Erythroblast (primary cell): Measurements from ENCODE around the gene SSB.

ENCODE experiments used
- GATA1 ChIP-seq: IDR thresholded peaks from 2 replicates; pipeline ENCODE4 v1.6.1; 2011; ENCODE audit warnings: low read depth, mild to moderate bottlenecking, control low read depth, low read length, moderate library complexity
- POLR2A ChIP-seq: IDR thresholded peaks from 2 replicates; pipeline ENCODE4 v1.6.1; 2011; ENCODE audit warnings: mild to moderate bottlenecking, low read length

DNA sequence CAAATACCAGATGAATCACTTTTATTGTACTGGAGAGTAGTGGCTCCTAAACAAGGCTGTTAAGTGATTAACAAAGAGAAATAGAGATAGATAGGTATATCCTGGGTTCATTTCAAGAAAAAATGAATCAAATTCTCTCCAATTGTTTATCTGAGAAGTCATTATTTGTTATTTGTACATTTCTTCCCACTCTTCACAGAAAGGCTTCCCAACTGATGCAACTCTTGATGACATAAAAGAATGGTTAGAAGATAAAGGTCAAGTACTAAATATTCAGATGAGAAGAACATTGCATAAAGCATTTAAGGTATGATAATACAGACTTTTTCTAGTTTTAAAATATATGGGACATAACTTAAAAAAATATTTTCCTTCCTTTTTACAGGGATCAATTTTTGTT, 7.9 kb downstream of the SSB start:
- TF ChIP-seq GATA1: no peak
- TF ChIP-seq POLR2A: no peak
